ENCODE measurements around the gene SMNDC1.
A peak's percentile ranks its signal among the peaks of the same experiment; 100 is the strongest.
"Not testable (repeated sequence)": the region's sequence is repeated elsewhere in the genome, so short reads cannot be mapped to it uniquely, and the experiment has no call there.

The SMNDC1 gene

DNA sequence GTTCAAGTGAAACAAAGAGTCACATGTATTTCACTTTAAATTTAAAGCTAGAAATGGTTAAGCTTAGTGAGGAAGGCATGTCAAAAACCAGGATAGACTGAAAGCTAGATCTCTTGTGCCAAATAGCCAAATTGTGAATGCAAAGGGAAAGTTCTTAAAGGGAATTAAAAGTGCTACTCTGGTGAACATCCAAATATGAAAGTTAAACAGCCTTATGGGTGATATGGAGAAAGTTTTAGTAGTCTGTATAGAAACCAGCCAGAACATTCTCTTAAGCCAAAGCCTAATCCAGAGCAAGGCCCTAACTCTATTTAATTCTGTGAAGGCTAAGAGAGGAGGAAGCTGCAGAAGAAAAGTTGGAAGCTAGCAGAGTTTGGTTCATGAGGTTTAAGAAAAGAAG is 50.3 kb downstream of the SMNDC1 start:
- Histone ChIP-seq H3K4me3 (ENCODE audit: low read length, poor library complexity, severe bottlenecking) (peak overlapping the region; percentile 28), H2AFZ (ENCODE audit: low read length) (peak overlapping the region; percentile 29), H3K36me3 (ENCODE audit: insufficient read depth, low read length) (peaks cover 8% of the 10 kb centered on the region), H3K4me1 (ENCODE audit: insufficient read depth, low read length, poor library complexity, severe bottlenecking) (peaks cover 25% of the 10 kb centered on the region), H3K79me2 (ENCODE audit: insufficient read depth, low read length) (0 out of 2 replicates have a peak, but pooled peaks cover 3% of the 10 kb centered on the region), H3F3A (ENCODE audit: low read depth) (0 out of 2 replicates have a peak, but pooled peaks cover 5% of the 10 kb centered on the region), H3K9me2 (replicated peaks; ENCODE audit: low read depth, low read length) (no peaks in the 10 kb centered on the region), H4K20me1 (ENCODE audit: insufficient read depth, low read length, poor library complexity, severe bottlenecking) (no peaks in the 10 kb centered on the region), H3K9ac (ENCODE audit: low read depth, low read length, poor library complexity, severe bottlenecking) (peak overlapping the region; percentile 35), H3K4me2 (ENCODE audit: low read depth, low read length, poor library complexity, severe bottlenecking) (peak overlapping the region; percentile 49), H3K27me3 (ENCODE audit: insufficient read depth, low read length, poor library complexity, severe bottlenecking) (no peaks in the 10 kb centered on the region), H3K9me3 (ENCODE audit: insufficient read depth, low read depth, low read length) (no peaks in the 10 kb centered on the region)
- TF ChIP-seq, protein P1, sequence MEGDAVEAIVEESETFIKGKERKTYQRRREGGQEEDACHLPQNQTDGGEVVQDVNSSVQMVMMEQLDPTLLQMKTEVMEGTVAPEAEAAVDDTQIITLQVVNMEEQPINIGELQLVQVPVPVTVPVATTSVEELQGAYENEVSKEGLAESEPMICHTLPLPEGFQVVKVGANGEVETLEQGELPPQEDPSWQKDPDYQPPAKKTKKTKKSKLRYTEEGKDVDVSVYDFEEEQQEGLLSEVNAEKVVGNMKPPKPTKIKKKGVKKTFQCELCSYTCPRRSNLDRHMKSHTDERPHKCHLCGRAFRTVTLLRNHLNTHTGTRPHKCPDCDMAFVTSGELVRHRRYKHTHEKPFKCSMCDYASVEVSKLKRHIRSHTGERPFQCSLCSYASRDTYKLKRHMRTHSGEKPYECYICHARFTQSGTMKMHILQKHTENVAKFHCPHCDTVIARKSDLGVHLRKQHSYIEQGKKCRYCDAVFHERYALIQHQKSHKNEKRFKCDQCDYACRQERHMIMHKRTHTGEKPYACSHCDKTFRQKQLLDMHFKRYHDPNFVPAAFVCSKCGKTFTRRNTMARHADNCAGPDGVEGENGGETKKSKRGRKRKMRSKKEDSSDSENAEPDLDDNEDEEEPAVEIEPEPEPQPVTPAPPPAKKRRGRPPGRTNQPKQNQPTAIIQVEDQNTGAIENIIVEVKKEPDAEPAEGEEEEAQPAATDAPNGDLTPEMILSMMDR (conservative IDR thresholded peaks at IDR 0.05; ENCODE audit: low read length) = no peak
- no peak for TF ChIP-seq EZH2phosphoT487 (IDR thresholded peaks at IDR 0.05; ENCODE audit: borderline replicate concordance)

DNA sequence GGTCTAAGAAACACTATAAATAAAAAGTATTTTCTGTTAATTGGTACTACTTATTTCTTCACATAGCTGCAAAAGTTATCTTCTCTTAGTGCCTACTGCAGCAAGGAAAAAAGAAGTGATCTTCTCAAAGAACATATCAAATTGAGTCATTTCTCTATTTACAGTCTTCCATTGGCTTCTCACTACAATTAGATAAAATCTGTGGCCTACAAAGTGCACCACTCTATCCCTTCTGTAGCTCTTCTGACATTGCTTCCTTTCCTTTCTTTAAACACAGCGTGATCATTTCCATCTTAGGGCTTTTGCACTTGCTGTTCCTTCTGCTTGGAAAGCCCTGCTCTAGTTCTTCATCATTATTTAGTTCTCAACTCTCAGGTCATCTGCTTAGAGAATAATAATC is 52.6 kb downstream of the SMNDC1 start:
- no peaks in the 10 kb centered on the region for H3K27me3 ChIP-seq (ENCODE audit: insufficient read depth, low read length, poor library complexity, severe bottlenecking)
- H3K4me3 ChIP-seq (ENCODE audit: low read length, poor library complexity, severe bottlenecking) = no peak overlapping the region
- H3K4me2 ChIP-seq (ENCODE audit: low read depth, low read length, poor library complexity, severe bottlenecking) = peak overlapping the region; percentile 4
- H3K4me1 ChIP-seq (ENCODE audit: insufficient read depth, low read length, poor library complexity, severe bottlenecking) = peaks cover 25% of the 10 kb centered on the region
- no peaks in the 10 kb centered on the region for H4K20me1 ChIP-seq (ENCODE audit: insufficient read depth, low read length, poor library complexity, severe bottlenecking)
- H3K36me3 ChIP-seq (ENCODE audit: insufficient read depth, low read length) = peaks cover 8% of the 10 kb centered on the region
- H3K9ac ChIP-seq (ENCODE audit: low read depth, low read length, poor library complexity, severe bottlenecking) = no peak overlapping the region
- H3K9me2 ChIP-seq (replicated peaks; ENCODE audit: low read depth, low read length) = no peaks in the 10 kb centered on the region
- H2AFZ ChIP-seq (ENCODE audit: low read length) = no peak overlapping the region
- no peaks in the 10 kb centered on the region for H3K9me3 ChIP-seq (ENCODE audit: insufficient read depth, low read depth, low read length)
- 0 out of 2 replicates have a peak, but pooled peaks cover 5% of the 10 kb centered on the region for H3F3A ChIP-seq (ENCODE audit: low read depth)
- TF ChIP-seq, protein P1 (conservative IDR thresholded peaks at IDR 0.05; ENCODE audit: low read length) = no peak
- no peak for TF ChIP-seq EZH2phosphoT487 (IDR thresholded peaks at IDR 0.05; ENCODE audit: borderline replicate concordance)
- 0 out of 2 replicates have a peak, but pooled peaks cover 3% of the 10 kb centered on the region for H3K79me2 ChIP-seq (ENCODE audit: insufficient read depth, low read length)

DNA sequence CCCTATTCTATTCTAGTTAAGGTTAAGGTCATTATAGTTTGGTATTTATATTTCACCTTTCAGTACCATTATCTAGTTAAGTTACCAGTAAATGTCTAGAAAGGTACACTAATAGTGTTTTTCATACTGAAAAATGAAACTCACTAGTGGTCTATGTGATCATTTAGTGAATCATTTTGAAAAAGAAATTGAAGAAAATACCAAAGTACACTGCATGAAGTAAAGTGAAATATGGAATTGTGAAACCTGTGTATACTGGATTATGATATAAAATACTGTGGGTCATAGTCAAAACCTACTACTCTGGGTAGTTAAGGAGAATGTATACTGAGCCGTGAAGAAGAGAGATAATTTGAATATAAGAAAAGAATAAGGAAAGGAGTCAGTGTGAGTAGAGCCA is 53.3 kb downstream of the SMNDC1 start:
- not testable (repeated sequence) for H2AFZ ChIP-seq (ENCODE audit: low read length); H3K9me2 ChIP-seq (replicated peaks; ENCODE audit: low read depth, low read length); H4K20me1 ChIP-seq (ENCODE audit: insufficient read depth, low read length, poor library complexity, severe bottlenecking); H3K79me2 ChIP-seq (ENCODE audit: insufficient read depth, low read length); H3K36me3 ChIP-seq (ENCODE audit: insufficient read depth, low read length); H3K4me3 ChIP-seq (ENCODE audit: low read length, poor library complexity, severe bottlenecking); H3K27me3 ChIP-seq (ENCODE audit: insufficient read depth, low read length, poor library complexity, severe bottlenecking); H3K9me3 ChIP-seq (ENCODE audit: insufficient read depth, low read depth, low read length); H3K9ac ChIP-seq (ENCODE audit: low read depth, low read length, poor library complexity, severe bottlenecking); H3F3A ChIP-seq (ENCODE audit: low read depth)
- Histone ChIP-seq H3K4me2 (ENCODE audit: low read depth, low read length, poor library complexity, severe bottlenecking) (peak overlapping the region; percentile 4), H3K4me1 (ENCODE audit: insufficient read depth, low read length, poor library complexity, severe bottlenecking) (peaks cover 25% of the 10 kb centered on the region)

DNA sequence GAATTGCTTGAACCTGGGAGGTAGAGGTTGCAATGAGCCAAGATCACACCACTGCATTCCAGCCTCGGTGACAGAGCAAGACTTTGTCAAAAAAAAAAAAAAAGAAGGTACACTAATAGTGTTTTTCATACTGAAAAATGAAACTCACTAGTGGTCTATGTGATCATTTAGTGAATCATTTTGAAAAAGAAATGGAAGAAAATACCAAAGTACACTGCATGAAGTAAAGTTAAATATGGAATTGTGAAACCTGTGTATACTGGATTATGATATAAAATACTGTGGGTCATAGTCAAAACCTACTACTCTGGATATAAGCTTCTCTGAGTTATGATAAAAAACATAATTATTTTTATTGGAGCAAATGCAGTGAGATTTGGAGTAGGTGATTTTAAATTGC is 55.2 kb downstream of the SMNDC1 start:
- not testable (repeated sequence) for H3K36me3 ChIP-seq (ENCODE audit: insufficient read depth, low read length); H3K4me2 ChIP-seq (ENCODE audit: low read depth, low read length, poor library complexity, severe bottlenecking); H3K9me2 ChIP-seq (replicated peaks; ENCODE audit: low read depth, low read length); H3K4me3 ChIP-seq (ENCODE audit: low read length, poor library complexity, severe bottlenecking); H3K27me3 ChIP-seq (ENCODE audit: insufficient read depth, low read length, poor library complexity, severe bottlenecking); H3K9ac ChIP-seq (ENCODE audit: low read depth, low read length, poor library complexity, severe bottlenecking); H3F3A ChIP-seq (ENCODE audit: low read depth); H3K9me3 ChIP-seq (ENCODE audit: insufficient read depth, low read depth, low read length); H2AFZ ChIP-seq (ENCODE audit: low read length); H4K20me1 ChIP-seq (ENCODE audit: insufficient read depth, low read length, poor library complexity, severe bottlenecking); H3K79me2 ChIP-seq (ENCODE audit: insufficient read depth, low read length)
- H3K4me1 ChIP-seq (ENCODE audit: insufficient read depth, low read length, poor library complexity, severe bottlenecking) = peaks cover 25% of the 10 kb centered on the region

DNA sequence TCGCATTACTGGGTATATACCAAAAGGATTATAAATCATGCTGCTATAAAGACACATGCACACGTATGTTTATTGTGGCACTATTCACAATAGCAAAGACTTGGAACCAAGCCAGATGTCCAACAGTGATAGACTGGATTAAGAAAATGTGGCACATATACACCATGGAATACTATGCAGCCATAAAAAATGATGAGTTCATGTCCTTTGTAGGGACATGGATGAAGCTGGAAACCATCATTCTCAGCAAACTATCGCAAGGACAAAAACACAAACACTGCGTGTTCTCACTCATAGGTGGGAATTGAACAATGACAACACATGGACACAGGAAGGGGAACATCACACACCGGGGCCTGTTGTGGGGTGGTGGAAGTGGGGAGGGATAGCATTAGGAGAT is 56.9 kb downstream of the SMNDC1 start:
- H2AFZ ChIP-seq (ENCODE audit: low read length); H3K79me2 ChIP-seq (ENCODE audit: insufficient read depth, low read length); H3K36me3 ChIP-seq (ENCODE audit: insufficient read depth, low read length); H3K4me2 ChIP-seq (ENCODE audit: low read depth, low read length, poor library complexity, severe bottlenecking); H3F3A ChIP-seq (ENCODE audit: low read depth); H3K9me3 ChIP-seq (ENCODE audit: insufficient read depth, low read depth, low read length); H3K27me3 ChIP-seq (ENCODE audit: insufficient read depth, low read length, poor library complexity, severe bottlenecking); H3K9me2 ChIP-seq (replicated peaks; ENCODE audit: low read depth, low read length); H4K20me1 ChIP-seq (ENCODE audit: insufficient read depth, low read length, poor library complexity, severe bottlenecking); H3K9ac ChIP-seq (ENCODE audit: low read depth, low read length, poor library complexity, severe bottlenecking); H3K4me3 ChIP-seq (ENCODE audit: low read length, poor library complexity, severe bottlenecking): not testable (repeated sequence)
- peaks cover 11% of the 10 kb centered on the region for H3K4me1 ChIP-seq (ENCODE audit: insufficient read depth, low read length, poor library complexity, severe bottlenecking)

All from Loucy (cell line).